Upper lobe of right lung (tissue), 1 donor: ENCODE data around the gene CLBA1. TPM values are rescaled to one million over a fixed set of nuclear protein-coding genes. Genes with fewer than 3 reads are reported as not detected.

Experiments
- ATAC-seq: fragments of 200-7000 bp; cut with Tn5 transposase; one replicate; pipeline ENCODE4 v1.9.1; 2020; ENCODE audit warnings: mild to moderate bottlenecking, moderate library complexity
- DNase-seq: peaks from one replicate; pipeline ENCODE4 v3.0.0-alpha.2; 2020
- H3K27ac ChIP-seq: fragments of 200-600 bp; one replicate; pipeline ENCODE4 v1.8.0; 2022
- H3K27me3 ChIP-seq: fragments of 200-600 bp; one replicate; pipeline ENCODE4 v1.8.0; 2022; ENCODE audit warnings: mild to moderate bottlenecking
- H3K36me3 ChIP-seq: fragments of 200-600 bp; one replicate; pipeline ENCODE4 v1.8.0; 2022
- H3K4me1 ChIP-seq: fragments of 200-600 bp; one replicate; pipeline ENCODE4 v1.8.0; 2022
- H3K4me3 ChIP-seq: fragments of 200-600 bp; one replicate; pipeline ENCODE4 v1.8.0; 2022; ENCODE audit warnings: mild to moderate bottlenecking
- H3K9me3 ChIP-seq: fragments of 200-600 bp; one replicate; pipeline ENCODE4 v1.8.0; 2022
- CTCF ChIP-seq: fragments of 200-600 bp; IDR thresholded peaks from one replicate; pipeline ENCODE4 v1.8.0; 2022; ENCODE audit warnings: antibody characterized with exemption
- intact Hi-C: fragments of 100-400 bp; cut with DNase I; formaldehyde crosslinking; loops from one replicate; pipeline ENCODE4 v1.11.0; 2022
- long read RNA-seq: library from polyadenylated mRNA; unstranded; transcript quantifications from one replicate; pipeline ENCODE4 v2.0.0, GENCODE V29; 2021
- total RNA-seq: library from RNA; stranded (reverse); fragmentation: NEBNext Ultra II Directional; extraction: Animal tissue kit (Norgen Biotek cat#: 25700); gene quantifications from one replicate; pipeline ENCODE4 v1.2.1, GENCODE V29; 2021
- donor health status: DM: no; HTN: yes; CAD: no; lungs with severe emphysema.

Gene CLBA1
- 6.9 TPM for total RNA-seq
- long read RNA-seq, transcript CLBA1-202 (5 exons, 2,370 nt): major isoform, 11 of 18 reads
- long read RNA-seq, partial matches to known transcripts: 0 of 18 reads
- long read RNA-seq, other reads (novel, unspliced or antisense): 4 of 18 reads

GRCh38 chr14:104985675-104986486 is at the start of gene CLBA1:
CLBA1 (plus strand) TSS chr14:104985788; CDS start chr14:104986432, 644 bp downstream.
- intact Hi-C loops: no loop called here

GRCh38 chr14:104935955-104936354 is 49.6 kb upstream of the CLBA1 start:
- H3K36me3 ChIP-seq: no peaks in the 10 kb centered on the region
- no peak for ATAC-seq
- intact Hi-C loops: no loop called here

More at GRCh38 chr14:104985675-104986486, at the start of gene CLBA1:
- Histone ChIP-seq H3K9me3 (no peaks in the 10 kb centered on the region), H3K4me3 (peak within 1 kb of the TSS; percentile 77), H3K36me3 (no peaks in the 10 kb centered on the region), H3K4me1 (peaks cover 12% of the 10 kb centered on the region), H3K27ac (peak within 1 kb of the TSS; percentile 70), H3K27me3 (no peaks in the 10 kb centered on the region)
- DNase-seq (peak; percentile 96), ATAC-seq (peak; percentile 95)
- no peak for TF ChIP-seq CTCF

GRCh38 chr14:104936361-104937155 is 49.0 kb upstream of the CLBA1 start:
- no peak for ATAC-seq
- peak; percentile 57 for DNase-seq
- intact Hi-C loops: no loop called here

More at GRCh38 chr14:104935955-104936354, 49.6 kb upstream of the CLBA1 start:
- Histone ChIP-seq H3K4me3 (no peak overlapping the region), H3K27ac (no peak overlapping the region), H3K4me1 (no peaks in the 10 kb centered on the region), H3K27me3 (no peaks in the 10 kb centered on the region), H3K9me3 (no peaks in the 10 kb centered on the region)
- no peak for TF ChIP-seq CTCF
- DNase-seq: peak; percentile 38

GRCh38 chr14:104937161-104937560 is 48.4 kb upstream of the CLBA1 start:
- ATAC-seq: no peak
- H3K9me3 ChIP-seq: no peaks in the 10 kb centered on the region
- DNase-seq: no peak
- no peaks in the 10 kb centered on the region for H3K4me1 ChIP-seq
- no peak overlapping the region for H3K27ac ChIP-seq
- H3K4me3 ChIP-seq: no peak overlapping the region
- intact Hi-C loops: no loop called here
- no peaks in the 10 kb centered on the region for H3K36me3 ChIP-seq
- no peak for TF ChIP-seq CTCF
- H3K27me3 ChIP-seq: no peaks in the 10 kb centered on the region

More at GRCh38 chr14:104936361-104937155, 49.0 kb upstream of the CLBA1 start:
- no peak for TF ChIP-seq CTCF
- no peak overlapping the region for H3K4me3 ChIP-seq
- no peak overlapping the region for H3K27ac ChIP-seq
- H3K36me3 ChIP-seq: no peaks in the 10 kb centered on the region
- H3K9me3 ChIP-seq: no peaks in the 10 kb centered on the region
- no peaks in the 10 kb centered on the region for H3K27me3 ChIP-seq
- no peaks in the 10 kb centered on the region for H3K4me1 ChIP-seq

- ATAC-seq (no peak), DNase-seq (no peak)
- no peak overlapping the region for H3K27ac ChIP-seq
- H3K36me3 ChIP-seq: no peaks in the 10 kb centered on the region
- H3K27me3 ChIP-seq: no peaks in the 10 kb centered on the region
- H3K4me3 ChIP-seq: no peak overlapping the region
- intact Hi-C loops: no loop called here
- no peak for TF ChIP-seq CTCF
- H3K4me1 ChIP-seq: no peaks in the 10 kb centered on the region
- no peaks in the 10 kb centered on the region for H3K9me3 ChIP-seq
Measured at GRCh38 chr14:104937694-104938365, 47.8 kb upstream of the CLBA1 start.
